NCI-H1092 treated with DMSO at 0.1 percent for 48 hours (cell line): ENCODE data around the gene FGF14.
A peak's percentile ranks its signal among the peaks of the same experiment; 100 is the strongest.
"Not testable (repeated sequence)": the region's sequence is repeated elsewhere in the genome, so short reads cannot be mapped to it uniquely, and the experiment has no call there.

Experiments
- DNase-seq: peaks from one replicate; lab custom pipeline; 2025; lab: John Stamatoyannopoulos, UW

The FGF14 gene

DNA sequence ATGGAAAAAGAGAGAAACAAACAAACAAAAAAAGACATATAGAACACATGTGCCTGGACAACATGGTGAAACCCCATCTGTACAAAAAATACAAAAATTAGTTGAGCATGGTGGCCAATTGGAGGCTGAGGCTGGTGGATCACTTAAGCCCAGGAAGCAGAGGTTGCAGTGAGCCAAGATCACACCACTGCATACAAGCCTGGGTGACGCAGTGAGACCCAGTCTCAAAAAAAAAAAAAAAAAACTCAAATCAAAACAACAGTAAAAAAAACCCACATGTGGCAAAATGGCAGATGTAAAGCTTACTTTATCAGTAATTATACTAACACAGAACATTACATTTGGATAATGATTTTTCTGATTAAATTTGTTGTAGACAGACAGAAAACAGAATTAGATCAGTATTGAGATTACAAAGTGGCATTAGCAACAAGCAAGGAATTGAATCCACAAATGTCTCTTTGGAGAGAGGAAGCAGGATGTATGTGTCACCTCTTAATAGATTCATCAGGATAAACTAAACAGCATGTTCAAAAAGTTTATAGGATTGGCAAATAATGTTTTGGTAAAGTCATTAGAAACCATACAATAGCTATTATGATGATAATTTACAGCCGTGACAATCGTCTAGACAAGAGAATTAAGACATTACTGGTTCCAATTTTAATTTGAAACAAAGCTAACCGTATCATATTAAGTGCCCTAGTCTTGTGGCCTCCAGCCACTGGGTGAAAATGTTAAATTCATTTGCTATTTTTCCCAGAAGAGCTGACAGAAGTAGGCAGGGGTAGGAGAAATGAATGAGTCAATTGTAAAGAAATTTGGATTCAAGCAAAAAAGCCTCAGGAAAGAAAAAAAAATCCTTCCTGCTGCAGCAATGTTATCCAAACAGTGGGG, 206.0 kb downstream of the FGF14 start:
- no peak for DNase-seq

DNA sequence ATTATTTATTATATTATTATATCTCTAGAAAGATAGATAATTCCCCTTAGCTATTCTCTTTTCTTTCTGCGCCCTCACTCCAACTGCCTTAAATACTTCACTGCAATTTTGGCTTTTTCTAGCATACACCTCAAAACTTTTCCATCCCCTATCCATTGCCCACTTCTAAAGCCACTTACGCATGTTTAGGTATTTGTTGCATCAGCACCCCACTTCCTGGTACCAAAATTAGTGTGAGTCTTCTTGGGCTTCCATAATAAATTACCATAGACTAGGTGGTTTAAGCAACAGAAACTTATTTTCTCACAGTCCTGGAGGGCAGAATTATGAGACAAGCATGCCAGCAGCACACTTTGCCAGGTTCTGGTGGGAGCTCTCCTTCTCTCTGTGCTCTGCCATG, 209.0 kb downstream of the FGF14 start:
- no peak for DNase-seq

DNA sequence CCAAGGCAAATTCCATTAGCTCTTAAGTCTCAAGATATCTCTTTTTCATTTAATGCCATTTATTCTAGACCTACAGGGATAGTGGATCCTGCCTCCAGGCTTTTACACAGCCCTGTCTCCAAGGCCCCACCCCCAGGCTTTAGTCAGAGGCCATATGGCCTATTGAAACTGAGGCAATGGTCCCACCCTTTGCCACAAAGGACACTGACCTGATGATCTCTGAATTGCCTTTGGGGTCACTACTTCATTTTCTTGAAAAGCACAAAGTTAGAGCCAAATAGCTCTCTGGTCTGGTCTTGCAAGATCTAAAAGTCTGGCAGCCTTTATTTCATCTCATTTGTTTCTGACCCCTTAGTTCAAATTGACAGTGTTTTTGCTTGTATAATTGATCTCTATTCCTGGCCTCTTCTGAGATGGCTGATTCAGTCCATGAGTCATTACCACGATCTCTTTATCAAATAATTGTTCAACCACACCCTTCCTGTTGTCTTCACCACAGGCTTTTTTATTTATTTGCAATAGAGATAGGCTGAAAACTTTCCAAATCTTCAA, 209.8 kb downstream of the FGF14 start:
- no peak for DNase-seq

DNA sequence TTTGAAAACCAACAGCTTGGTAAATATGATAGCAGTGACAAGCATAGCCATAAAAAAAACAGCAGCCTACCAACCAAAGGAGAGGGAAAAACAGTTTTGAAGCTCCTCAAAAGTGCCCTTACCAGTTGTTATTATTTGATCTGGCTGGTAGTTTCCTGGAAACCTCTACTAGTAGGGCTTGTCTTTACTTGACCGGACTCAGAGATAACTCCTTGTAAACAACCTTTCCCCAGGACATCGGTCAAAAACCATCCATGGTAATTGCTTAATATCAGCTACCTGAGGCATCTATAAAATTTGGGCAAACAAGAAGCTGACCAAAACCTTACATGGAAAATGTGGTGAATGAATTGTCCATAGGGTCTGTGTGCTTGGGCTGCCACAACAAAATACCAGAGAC, 210.9 kb downstream of the FGF14 start:
- DNase-seq: no peak

DNA sequence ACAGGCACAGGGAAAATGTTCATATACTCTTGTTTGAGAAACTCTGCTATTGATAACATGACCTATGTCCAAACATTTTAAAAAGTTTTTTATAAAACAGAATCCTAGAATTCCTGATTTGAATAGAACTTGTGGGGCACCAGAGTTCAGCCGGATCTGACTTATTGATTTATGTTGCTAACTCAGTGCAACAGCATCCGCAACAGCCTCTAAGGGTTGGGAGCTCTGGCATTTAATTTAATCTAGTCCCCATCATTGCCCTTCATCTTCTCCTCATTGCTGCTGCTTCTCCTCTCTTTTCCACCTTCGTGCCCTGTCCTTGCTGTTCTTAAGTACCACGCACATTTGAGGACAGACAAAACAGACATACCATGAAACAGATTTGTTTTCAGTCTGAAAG, 214.5 kb downstream of the FGF14 start:
- no peak for DNase-seq

DNA sequence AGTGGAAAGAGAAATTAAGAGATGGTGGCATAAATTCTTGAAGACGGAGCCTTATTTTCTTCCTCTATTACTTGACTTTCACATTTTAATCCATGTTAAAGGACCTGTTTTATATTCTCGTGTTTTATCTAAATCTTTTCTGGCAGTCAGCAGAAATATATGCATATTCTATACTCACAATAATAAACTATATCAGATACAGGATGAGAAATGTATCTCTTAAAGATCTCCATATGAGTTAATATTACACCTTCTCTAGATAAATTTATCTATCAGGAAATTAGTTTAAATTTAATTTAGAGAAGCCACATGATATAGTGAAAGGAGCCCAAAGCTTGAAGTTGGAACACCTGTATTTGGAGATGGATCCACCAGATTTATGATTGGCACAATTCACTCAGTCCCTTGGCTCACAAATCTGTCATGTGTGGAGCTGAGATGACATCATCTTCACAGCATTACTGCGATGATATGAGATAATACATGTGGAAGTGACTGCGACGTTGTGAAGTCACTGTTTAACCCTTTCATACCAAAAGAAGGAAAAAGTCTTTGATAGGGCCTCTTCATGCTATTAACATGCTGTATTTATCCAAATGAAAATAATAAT, 216.4 kb downstream of the FGF14 start:
- DNase-seq: no peak

DNA sequence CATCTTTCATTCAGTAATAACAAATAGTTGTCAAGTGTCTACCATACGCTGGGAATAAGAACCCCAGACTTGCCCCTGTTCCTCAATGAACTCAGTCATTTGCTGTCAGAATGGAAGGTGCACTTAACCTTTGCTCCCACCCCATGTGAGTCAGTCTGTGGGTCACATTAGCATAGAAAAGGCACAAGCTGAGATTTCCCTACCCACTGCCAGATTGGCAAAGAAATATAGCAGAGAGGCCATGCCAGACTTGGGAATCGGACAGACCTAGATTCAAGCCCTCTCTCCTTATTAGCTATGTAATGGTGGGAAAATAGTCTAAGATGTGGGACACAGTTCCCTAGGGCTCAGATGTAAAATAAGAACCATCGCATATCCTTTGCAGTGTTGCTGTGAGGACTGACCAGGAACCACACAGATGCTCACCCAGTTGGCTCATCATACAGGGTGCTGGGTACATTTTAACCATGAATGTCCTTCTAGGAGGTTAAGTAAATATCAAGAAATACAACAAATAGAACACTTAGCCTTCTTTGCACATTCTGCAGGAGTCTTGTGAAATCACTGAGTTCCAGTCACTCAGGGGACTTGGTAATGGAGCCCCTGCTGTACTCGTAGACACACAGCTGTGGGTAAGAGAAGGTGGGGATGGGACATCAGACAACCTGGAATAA, 218.2 kb downstream of the FGF14 start:
- DNase-seq: no peak

DNA sequence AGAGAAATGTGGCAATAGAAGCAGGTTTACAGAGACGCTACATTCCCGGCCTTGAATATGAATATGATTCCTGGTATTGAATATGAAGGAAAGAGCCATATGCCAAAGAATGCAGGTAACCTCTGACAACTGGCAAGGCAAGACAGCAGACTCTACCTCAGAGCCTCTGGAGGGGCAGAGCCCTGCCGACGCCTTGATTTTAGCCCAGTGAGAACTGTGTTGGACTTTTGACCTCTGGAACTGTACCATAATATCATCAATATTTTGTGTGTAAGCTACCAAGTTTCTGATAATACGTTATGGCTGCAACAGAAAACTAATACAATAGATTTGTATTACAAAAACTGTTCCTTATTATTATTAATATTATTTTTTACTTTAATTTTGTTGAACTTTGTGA, 219.7 kb downstream of the FGF14 start:
- no peak for DNase-seq

DNA sequence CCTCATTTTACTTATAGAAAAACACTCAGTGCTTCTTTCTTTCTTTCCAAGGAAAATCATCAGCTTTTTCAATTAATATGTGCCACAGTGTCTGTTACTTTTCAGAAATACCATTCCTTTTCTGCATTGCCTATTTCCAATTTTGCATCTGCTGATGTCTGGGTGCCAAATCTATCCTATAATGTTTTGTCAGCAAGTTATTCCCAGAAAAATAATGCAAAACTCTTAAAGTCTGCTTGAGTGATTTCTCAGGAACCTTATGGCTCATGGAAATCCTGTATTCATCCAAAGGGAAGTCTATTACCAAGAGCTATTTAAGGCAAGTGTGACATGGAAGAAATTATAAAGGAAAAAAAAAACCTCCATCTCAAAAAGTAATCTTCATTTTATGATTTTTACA, 224.4 kb downstream of the FGF14 start:
- DNase-seq: no peak

DNA sequence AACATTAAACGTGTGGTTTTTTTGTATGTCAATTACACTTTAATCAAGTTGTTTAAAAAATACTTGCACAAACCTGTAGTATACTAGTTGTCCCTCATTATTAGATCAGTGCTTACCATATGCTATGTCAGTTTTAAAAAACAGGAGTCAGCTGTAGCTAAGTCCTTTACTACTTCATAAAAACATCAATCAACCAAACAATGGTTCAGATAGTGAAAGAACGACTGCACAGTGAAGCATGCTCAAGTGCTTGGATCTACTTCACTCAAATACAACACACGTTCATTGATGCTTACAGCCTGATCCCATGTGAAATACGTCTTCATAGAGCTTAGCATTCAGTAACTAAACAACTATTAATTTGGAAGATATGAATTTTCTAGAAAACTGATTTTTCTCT, 225.0 kb downstream of the FGF14 start:
- DNase-seq: no peak

DNA sequence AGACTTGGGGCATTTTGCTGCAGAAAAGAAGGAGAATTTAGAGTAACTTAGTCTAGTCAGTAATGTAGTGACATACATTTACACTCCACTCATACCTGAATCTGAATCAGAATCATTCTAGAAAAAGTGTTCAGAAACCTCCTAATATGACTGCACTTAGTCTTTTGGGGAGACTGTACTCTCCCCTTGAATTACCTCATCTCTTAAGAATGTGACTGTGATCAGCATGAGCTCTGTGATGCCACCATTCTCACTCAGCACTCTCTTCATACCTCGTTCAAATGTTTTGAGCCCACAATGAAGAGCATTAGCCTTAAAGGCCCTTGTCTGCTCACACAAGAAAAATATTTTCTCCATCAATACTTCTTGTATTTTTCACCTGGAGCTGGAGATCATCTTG, 229.4 kb downstream of the FGF14 start:
- no peak for DNase-seq

DNA sequence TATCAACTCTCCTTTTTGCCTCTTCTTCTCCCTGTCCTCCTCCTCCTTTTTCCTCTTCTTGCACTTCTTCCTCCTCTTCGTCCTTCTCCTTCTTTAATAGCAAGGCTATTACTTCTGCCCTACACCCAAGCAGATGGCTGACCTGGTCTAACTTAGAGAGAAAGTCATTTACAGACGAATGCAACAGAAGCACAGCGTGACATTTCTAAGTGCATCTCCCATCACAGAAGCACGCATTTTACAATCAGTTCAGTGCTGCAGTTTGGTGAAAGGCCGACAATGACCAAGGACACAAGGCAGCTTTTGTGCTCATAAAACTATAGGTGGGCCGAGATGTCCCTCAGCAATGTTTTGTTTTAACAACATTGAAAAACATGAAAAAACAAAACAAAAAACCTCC, 231.5 kb downstream of the FGF14 start:
- no peak for DNase-seq

DNA sequence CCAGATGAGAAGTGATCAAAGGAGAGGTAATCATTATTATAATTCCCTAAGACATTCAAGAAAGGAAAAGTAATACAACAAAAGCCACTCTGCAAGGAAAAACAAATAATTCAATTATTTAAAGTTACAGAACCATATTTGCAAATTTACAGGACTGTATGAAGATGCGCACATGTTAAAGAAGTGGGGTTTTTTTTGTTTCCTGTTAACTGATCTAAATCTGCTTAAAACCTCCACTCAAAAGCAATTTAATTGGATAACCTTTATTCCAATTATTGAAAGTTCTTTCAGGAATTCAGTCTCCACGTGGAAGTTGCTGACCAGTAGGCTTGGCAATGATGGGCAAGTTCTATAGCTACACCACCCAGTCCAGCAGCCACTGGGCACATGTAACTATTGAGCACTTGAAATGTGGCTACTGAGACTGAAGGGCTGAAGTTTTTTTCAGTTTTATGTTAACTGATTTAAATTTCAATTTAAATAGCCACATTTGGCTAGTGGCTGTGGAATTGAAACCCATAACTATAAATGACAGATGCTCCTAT, 232.3 kb downstream of the FGF14 start:
- DNase-seq: no peak

DNA sequence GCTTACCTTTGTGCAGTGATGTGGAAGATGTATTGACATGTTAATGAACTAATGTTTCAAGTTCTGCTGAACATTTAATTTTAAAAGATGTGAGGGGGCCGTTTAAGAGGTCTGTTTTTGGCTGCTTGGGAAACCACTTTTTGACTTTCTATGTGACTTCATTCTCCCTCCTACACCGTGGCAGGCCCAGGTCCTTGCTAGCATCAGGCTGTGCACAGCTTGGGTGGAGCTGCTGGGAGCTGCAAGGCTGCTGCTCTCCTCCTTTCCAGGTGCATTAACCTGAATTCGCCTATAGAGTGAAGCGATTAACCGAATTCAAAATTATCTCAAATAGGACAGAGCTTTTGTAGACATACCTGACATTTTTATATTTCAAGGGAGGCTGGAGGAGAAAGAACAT, 249.1 kb downstream of the FGF14 start:
- no peak for DNase-seq

DNA sequence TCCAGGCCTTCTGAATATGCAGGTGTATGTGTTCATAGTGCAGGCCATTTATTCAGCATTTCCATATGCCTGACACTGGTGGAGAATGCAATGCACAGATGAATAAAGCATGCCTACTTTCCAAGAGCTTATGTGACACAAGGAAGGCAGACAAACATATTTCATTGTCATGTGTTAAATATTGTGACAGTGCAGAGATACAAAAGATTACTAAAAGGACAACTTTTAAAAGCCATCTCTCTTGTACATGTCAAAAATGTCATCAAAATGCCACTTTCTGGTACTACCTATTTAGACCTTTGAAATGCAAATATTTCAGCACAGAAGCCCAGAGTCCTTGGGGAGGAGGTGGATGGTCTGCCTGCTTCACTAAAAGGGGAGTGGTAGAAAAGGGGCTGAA, 254.5 kb downstream of the FGF14 start:
- no peak for DNase-seq

DNA sequence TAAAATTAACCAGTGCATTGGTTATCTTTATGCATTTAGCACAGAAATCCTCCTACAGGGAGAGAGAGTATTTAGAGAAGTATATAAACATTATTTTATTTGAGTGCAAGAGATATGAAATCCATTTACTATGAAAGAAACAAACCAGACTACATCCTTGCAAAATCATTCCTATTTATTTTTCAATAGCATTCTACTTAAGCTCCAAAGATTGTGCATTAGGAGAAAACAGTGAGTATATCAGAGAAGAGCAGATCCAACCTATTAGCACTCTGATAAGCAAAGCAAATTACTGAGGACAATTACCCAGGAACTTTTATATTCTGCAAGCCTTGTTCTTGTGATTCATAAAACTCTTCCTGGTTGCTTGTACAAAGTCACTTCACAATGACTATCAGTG, 256.1 kb downstream of the FGF14 start:
- no peak for DNase-seq

DNA sequence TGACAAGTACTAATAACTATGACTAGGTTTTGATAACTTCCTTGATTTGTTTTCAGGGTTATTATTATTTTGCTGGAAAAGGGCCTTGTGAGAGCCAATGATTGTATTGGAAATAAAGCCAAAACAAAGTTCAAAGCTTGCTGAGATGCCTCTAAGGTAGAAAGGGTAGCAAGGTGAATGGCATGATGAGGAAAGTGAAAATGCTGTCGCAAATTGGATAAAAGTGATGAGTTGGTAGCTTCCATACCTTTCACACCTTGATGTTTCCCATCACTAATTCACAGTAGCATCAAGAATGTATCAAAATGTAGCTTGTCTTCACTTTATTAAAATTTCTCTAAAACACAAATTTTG, 259.4 kb downstream of the FGF14 start:
- DNase-seq: no peak

DNA sequence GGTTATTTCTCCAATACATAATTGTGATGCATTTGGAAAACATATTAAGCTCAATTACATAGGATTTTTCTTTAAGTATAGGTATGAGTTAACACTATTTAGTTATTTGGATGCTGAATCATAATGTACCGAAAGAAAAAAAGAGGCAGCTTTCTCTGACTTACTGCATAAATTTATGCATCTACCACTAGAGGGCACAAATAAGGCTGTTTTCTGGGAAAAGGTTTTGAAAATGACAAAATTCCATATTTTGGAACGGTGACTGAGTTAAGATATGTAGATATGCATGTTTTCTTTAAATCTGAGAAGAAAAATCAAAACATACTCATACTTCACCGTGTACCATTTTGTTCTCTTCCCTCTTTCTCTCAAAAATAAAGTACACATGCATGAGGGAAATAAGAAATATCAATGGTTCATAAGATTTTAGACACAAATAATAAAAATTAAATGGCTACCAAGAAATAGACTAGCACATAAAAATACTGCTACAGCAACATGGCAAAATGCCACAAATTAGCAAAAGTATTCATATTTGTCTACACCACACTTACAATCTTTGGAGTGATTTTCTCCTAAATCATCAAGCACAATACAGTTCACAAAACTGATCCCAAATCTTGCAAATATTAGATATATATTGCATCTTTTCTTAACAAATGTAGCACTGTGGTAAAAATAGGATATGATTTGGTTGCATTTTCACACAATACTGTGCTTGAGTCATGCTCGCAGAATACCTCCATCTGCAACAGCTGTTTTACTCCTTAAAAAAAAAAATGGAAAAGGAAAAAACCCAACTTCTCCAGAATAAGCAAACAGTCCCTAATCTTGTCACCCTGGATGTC, 260.0 kb downstream of the FGF14 start:
- DNase-seq: peak; percentile 36

DNA sequence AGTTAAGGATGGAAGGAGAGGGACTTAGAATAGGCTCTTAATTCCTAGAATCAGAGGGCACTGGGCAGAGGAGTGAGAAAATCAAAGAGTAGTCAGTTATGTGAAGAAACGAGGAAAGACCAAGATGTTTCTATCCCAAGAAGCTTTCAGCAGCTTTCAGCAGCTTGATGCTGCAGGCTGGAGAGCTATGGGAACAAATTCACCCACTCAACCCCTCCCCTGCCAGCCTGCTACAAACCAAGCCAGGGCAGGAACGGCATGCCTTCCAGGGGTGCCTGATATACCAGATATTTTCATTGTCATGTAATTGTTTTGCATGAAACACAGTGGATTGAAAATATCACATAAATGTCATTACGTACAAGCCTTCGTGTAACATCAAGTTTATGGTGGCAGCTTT, 262.2 kb downstream of the FGF14 start:
- DNase-seq: no peak

DNA sequence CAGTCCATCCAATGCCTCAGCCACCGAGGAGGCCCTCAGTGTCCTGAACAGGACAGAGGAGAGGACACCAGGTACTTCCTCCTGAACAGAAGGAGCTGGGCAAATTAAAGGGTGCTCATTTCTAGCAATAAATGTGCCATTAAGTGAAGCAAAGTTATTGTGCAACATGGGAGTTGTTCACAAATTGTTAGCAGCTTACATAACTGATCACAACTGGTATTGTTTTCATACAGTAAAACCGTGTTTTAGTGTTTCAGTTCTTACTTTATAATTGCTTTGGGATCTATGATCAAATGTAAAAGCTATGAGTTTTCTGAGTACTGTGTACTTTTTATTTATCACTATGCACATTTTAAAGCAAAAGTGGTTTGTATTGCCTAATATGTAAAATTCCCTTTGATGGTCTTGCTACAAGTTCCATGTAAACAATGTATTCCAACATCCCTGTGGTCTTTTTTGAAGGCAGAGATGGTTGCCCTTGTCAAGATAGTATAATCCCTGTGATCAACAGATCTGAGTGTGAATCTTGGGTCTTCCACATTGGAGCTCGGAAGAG, 263.1 kb downstream of the FGF14 start:
- no peak for DNase-seq

DNA sequence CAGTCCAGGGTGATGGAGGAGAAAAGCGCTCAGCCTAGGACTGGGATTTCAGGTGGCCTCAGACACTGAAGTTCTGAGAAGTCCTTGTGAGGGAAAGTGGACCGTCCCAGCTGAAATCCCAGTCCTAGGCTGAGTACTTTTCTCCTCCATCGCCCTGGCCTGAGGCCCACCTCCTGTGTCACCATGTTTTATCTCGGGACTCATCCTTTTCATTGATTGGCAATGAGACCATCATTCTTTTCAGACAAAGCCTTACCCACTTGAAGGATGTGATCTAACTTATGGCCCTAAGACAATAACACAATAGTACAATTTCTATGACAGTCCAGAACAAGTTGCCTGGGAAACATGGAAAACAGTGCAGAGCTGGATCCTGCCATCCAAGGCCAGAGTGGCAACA, 263.9 kb downstream of the FGF14 start:
- not testable (repeated sequence) for DNase-seq
